T-helper 2 cell treated with Interferon-gamma antibody and Interleukin-4, amounts not matched to agents 100 ng/mL and 5 ng/mL, for 36 hours (primary cell): ENCODE measurements around the gene TCN2. TPM values are rescaled to one million over a fixed set of nuclear protein-coding genes. Genes with fewer than 3 reads are reported as not detected.
"Not testable (repeated sequence)": the region's sequence is repeated elsewhere in the genome, so short reads cannot be mapped to it uniquely, and the experiment has no call there.

ENCODE experiments used
- intact Hi-C: fragments of 100-400 bp; cut with micrococcal nuclease; formaldehyde crosslinking; loops from one replicate; pipeline ENCODE4 v1.15.1; 2023
- total RNA-seq: library from RNA; stranded (reverse); gene quantifications from 2 replicates; pipeline ENCODE4 v1.2.3, GENCODE V29; 2022

TCN2 gene
- total RNA-seq, 1 donor from 2014 or later = 1.00 TPM

- intact Hi-C loops = no loop called here
Measured at GRCh38 chr22:30609260-30610185, 2.5 kb downstream of the TCN2 start.

GRCh38 chr22:30610299-30610698, 3.3 kb downstream of the TCN2 start:
- intact Hi-C loops = no loop called here

DNA sequence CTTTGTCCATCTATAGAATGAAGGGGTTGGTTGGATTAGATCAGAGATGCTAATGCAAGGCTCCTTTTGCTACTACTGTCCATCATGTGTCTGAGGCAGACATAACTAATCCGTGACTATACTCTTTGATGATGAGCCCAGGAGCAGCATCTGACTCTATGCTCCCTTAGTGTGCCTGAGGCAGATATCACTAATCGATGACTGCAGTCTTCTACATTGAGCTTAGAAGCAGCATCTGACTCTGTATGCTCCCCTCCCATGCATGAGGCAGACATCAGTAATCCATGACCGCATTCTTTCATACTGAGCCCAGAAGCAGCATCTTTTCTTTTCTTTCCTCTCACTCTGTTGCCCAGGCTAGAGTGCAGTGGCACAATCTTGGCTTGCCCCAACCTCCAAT, 4.2 kb downstream of the TCN2 start:
- intact Hi-C loops = no loop called here

DNA sequence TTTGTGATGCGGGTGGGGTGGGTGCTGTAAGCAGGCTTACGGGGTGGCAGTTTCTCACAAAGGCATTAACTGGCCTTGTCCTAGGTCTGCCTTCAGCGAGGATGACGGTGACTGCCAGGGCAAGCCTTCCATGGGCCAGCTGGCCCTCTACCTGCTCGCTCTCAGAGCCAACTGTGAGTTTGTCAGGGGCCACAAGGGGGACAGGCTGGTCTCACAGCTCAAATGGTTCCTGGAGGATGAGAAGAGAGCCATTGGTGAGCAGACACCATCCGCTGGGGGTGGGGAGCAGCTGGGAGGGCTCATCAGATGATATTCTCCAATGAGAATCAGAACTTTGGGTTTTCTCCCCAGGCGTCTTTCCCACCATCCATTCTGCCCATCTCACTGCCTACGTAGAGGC, 5.8 kb downstream of the TCN2 start:
- intact Hi-C loops = no loop called here

DNA sequence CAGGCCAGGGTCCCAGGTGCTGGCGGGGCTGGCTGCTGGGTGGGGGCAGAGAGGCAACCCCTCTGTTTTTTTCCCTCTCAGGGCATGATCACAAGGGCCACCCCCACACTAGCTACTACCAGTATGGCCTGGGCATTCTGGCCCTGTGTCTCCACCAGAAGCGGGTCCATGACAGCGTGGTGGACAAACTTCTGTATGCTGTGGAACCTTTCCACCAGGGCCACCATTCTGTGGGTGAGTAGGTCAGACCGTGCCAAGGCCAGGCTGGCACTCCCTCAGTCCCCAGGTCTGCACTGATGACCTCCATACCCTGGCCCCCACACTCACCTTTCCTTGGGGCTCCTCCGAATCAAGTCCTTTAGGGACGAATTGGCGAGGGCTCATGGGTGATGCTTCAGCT, 7.3 kb downstream of the TCN2 start:
- intact Hi-C loops = no loop called here

- intact Hi-C loops = no loop called here
Measured at GRCh38 chr22:30614879-30615278, 7.9 kb downstream of the TCN2 start.

DNA sequence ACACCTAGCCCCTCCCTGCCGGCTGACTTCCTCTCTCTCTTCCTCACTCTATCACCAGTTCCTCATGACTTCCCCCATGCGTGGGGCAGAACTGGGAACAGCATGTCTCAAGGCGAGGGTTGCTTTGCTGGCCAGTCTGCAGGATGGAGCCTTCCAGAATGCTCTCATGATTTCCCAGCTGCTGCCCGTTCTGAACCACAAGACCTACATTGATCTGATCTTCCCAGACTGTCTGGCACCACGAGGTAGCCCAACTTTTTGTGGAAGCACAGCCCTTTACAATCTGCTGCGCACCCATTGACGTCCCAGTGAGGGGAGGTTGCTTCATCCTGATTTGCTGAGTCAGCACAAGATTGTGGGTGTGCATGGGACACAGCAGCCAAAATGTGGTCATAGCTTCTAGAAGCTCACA, 8.6 kb downstream of the TCN2 start:
- intact Hi-C loops = no loop called here

- intact Hi-C loops = no loop called here
Measured at GRCh38 chr22:30617819-30618218, 10.8 kb downstream of the TCN2 start.

DNA sequence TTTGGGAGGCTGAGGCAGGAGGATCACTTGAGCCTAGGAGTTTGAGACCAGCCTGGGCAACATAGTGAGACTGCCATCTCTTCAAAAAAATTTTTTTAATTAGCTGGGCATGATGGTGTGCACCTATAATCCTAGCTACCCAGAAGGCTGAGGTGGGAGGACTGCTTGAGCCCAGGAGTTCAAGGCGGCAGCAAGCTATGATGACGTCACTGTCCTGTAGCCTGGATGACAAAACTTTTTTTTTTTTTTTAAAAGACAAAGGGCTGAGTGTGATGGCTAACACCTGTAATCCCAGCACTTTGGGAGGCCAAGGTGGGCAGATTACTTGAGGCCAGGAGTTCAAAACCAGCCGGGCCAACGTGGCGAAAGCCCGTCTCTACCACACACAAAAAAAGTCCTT, 12.9 kb downstream of the TCN2 start:
- intact Hi-C loops = not testable (repeated sequence)

GRCh38 chr22:30626413-30626812, 19.4 kb downstream of the TCN2 start:
- intact Hi-C loops = no loop called here

GRCh38 chr22:30627471-30627870, 20.5 kb downstream of the TCN2 start:
- intact Hi-C loops = no loop called here

GRCh38 chr22:30628491-30628890, 21.5 kb downstream of the TCN2 start:
- intact Hi-C loops = no loop called here

- intact Hi-C loops = loop anchor here (10.0 kb wide), 1 partner anchor 663 kb away; the partner anchor contains the start of gene PIK3IP1
Measured at GRCh38 chr22:30631469-30631868, 24.5 kb downstream of the TCN2 start.

GRCh38 chr22:30634471-30635233, 27.7 kb downstream of the TCN2 start:
- intact Hi-C loops = loop anchor here (1.0 to 10.0 kb wide), 7 partner anchors 15 to 660 kb away; partner anchors contain the start of genes DUSP18, OSBP2 and PIK3IP1

DNA sequence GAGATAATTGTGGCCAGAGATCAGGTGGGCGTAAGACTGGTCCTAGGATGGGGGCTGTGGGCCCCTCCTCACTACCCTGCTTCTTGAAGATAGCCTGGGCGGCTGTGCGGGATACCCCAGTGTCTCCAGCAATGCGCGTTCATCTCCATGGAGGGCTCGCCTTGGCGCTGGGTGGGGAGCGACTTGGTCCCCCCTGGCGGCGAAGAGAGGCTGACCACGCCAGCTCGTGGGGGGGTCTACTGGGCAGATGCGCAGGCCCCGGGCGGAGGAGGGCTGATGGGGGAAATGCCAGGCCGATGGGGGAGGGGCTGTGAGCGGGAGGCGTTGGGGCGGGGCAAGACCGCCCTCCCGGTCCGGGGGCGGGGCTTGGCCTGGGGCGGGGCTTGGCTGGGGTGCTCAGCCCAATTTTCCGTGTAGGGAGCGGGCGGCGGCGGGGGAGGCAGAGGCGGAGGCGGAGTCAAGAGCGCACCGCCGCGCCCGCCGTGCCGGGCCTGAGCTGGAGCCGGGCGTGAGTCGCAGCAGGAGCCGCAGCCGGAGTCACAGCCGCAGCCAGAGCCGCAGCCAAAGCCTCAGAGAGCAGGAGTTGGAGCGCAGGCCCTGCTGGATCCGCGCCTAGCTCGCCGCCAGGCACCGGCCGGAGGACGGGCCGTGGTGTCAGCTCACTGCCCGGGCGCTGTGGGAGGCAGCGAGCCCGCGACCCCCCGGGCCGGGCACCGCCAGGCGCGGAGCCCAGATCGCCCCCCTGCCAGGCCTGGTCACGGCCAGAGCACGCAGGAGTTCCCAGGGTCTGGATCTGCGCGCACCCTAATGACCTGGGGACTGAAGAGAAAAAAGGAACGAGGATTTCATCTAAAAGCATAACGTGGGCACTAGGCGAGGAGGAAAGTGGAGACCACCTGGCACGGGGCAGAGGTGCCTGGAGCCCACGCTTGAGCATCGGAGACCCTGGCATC, 28.6 kb downstream of the TCN2 start, which contains the start of gene SLC35E4:
Gene SLC35E4, plus strand, starts transcription at position 509 of the 953 bp plus-strand sequence. CDS start 670 bp downstream, outside the sequence.
- intact Hi-C loops = loop anchor here (1.0 to 10.0 kb wide), 5 partner anchors 14 to 659 kb away; partner anchors contain the start of genes OSBP2 and PIK3IP1

- intact Hi-C loops = loop anchor here (5.0 to 10.0 kb wide), 2 partner anchors 106 to 658 kb away; partner anchors contain the start of gene PIK3IP1
Measured at GRCh38 chr22:30636226-30637077, 29.5 kb downstream of the TCN2 start.

GRCh38 chr22:30637701-30638114, 30.7 kb downstream of the TCN2 start:
- intact Hi-C loops = loop anchor here (5.0 to 10.0 kb wide), 2 partner anchors 105 to 657 kb away; partner anchors contain the start of gene PIK3IP1

GRCh38 chr22:30640361-30640760, 33.4 kb downstream of the TCN2 start:
- intact Hi-C loops = no loop called here

GRCh38 chr22:30640839-30641430, 34.0 kb downstream of the TCN2 start:
- intact Hi-C loops = no loop called here
